ENCODE results near the gene RPL13A. TPM values are rescaled to one million over a fixed set of nuclear protein-coding genes. Genes with fewer than 3 reads are reported as not detected.

Gene RPL13A
- total and polyA plus RNA-seq, 2 donors (not counting 3 experiments of a cell fraction or from before 2014, with no cell fraction given): 2,291 to 4,148 TPM

DNA sequence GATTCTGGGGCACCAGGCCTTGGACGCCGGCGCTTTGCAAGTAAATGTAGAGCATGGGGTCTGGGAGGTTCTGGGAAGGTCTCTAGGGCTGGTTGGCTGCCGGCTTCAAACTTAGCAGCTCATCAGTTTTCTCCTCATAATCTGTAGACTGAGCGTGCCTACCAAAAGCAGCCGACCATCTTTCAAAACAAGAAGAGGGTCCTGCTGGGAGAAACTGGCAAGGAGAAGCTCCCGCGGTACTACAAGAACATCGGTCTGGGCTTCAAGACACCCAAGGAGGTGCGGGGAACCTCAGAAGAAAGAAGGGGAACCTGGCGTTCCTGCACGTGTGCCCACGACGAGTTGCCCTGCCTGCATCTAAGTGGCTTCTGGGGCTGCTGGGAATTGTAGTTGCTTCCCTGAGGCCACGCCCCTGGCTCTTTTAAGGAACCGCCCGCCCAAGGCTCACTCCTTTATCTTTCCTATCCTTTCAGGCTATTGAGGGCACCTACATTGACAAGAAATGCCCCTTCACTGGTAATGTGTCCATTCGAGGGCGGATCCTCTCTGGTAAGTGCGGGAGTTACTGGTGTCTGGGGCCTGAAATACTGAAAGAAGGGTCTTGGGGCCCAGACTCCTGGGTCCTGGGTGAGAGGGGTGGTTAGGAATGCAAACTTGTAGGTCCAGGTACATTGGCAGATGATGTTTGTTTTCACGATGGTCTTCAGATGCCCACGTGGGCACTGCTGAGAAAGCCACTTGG is 9.8 kb downstream of the RPL13A start:
- peak; percentile 66 for TF ChIP-seq MYC (IDR thresholded peaks at IDR 0.05; ENCODE audit: low read depth, low read length)
- TF ChIP-seq, protein P1, sequence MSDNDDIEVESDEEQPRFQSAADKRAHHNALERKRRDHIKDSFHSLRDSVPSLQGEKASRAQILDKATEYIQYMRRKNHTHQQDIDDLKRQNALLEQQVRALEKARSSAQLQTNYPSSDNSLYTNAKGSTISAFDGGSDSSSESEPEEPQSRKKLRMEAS (IDR thresholded peaks at IDR 0.05; ENCODE audit: insufficient read depth, insufficient read length): peak; percentile 48
- no peak for TF ChIP-seq FOS (IDR thresholded peaks at IDR 0.05; ENCODE audit: borderline replicate concordance, insufficient read depth, low read length)
- intact Hi-C loops (cut with micrococcal nuclease): loop anchor here (2.0 to 5.0 kb wide), 2 partner anchors 144 to 310 kb away; partner anchors contain the start of gene RRAS

DNA sequence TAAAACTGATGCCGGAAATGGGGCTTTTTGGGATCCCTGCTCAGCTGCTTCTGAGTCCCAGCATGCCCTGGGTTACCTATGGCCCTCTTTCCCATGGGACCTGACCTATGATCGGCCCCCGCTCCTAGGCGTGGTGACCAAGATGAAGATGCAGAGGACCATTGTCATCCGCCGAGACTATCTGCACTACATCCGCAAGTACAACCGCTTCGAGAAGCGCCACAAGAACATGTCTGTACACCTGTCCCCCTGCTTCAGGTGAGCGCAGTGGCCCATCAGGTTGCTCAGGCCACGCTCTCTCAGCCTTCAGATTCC is 10.3 kb downstream of the RPL13A start:
- peaks cover 3% of the 10 kb centered on the region for H4K20me1 ChIP-seq (replicated peaks; ENCODE audit: control insufficient read depth, extremely low read depth, insufficient read depth, low read length)
- H3K9me3 ChIP-seq (replicated peaks; ENCODE audit: control insufficient read depth, insufficient read depth, low read length): no peaks in the 10 kb centered on the region
- CTCF ChIA-PET: no interaction called here
- peak overlapping the region; percentile 100 for H3K9ac ChIP-seq (replicated peaks; ENCODE audit: extremely low read depth, insufficient read depth, low read length)
- no TSS peak for BruUV-seq (replicated peaks)
- peaks cover 29% of the 10 kb centered on the region for H3K79me2 ChIP-seq (ENCODE audit: control insufficient read depth, insufficient read depth, low read length)
- no peaks in the 10 kb centered on the region for H3K9me1 ChIP-seq (replicated peaks; ENCODE audit: control insufficient read depth, extremely low read depth, insufficient read depth, low read length)
- H3K4me1 ChIP-seq (ENCODE audit: control insufficient read depth, extremely low read depth, insufficient read depth, low read length): peaks cover 36% of the 10 kb centered on the region
- peaks cover 10 to 24% of the 10 kb centered on the region in 2 experiments for H3K36me3 ChIP-seq (ENCODE audit: control insufficient read depth in 2 of 2, extremely low read depth in 1 of 2, insufficient read depth in 2 of 2, low read length in 2 of 2)
- no peaks in the 10 kb centered on the region for H3K27me3 ChIP-seq (ENCODE audit: control insufficient read depth in 2 of 2, insufficient read depth in 2 of 2, low read length in 2 of 2)
- H3K4me2 ChIP-seq (ENCODE audit: insufficient read depth, low read length): peak overlapping the region; percentile 90
- TF ChIP-seq, protein P2, sequence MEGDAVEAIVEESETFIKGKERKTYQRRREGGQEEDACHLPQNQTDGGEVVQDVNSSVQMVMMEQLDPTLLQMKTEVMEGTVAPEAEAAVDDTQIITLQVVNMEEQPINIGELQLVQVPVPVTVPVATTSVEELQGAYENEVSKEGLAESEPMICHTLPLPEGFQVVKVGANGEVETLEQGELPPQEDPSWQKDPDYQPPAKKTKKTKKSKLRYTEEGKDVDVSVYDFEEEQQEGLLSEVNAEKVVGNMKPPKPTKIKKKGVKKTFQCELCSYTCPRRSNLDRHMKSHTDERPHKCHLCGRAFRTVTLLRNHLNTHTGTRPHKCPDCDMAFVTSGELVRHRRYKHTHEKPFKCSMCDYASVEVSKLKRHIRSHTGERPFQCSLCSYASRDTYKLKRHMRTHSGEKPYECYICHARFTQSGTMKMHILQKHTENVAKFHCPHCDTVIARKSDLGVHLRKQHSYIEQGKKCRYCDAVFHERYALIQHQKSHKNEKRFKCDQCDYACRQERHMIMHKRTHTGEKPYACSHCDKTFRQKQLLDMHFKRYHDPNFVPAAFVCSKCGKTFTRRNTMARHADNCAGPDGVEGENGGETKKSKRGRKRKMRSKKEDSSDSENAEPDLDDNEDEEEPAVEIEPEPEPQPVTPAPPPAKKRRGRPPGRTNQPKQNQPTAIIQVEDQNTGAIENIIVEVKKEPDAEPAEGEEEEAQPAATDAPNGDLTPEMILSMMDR (IDR thresholded peaks at IDR 0.05; ENCODE audit: extremely low read depth in 1 of 2, insufficient read depth in 1 of 2, low read depth in 1 of 2, low read length in 2 of 2): no peak
- TF ChIP-seq, protein P1 (IDR thresholded peaks at IDR 0.05; ENCODE audit: insufficient read depth, insufficient read length): no peak
- TF ChIP-seq GATA2 (IDR thresholded peaks at IDR 0.05; ENCODE audit: insufficient read depth, insufficient read length, low read depth, low read length) (no peak), POLR2A (IDR thresholded peaks at IDR 0.05; ENCODE audit: low read depth, low read length) (peak; percentile 9), POLR2AphosphoS5 (IDR thresholded peaks at IDR 0.05; ENCODE audit: insufficient read depth, low read depth, low read length) (no peak), JUN (IDR thresholded peaks at IDR 0.05; ENCODE audit: borderline replicate concordance, insufficient read depth, insufficient read length, low read depth) (no peak), MYC (IDR thresholded peaks at IDR 0.05; ENCODE audit: low read depth, low read length) (no peak)
- intact Hi-C loops (cut with micrococcal nuclease): loop anchor here (2.0 to 5.0 kb wide), 2 partner anchors 143 to 310 kb away; partner anchors contain the start of gene RRAS
- FAIRE-seq (no peak), DNase-seq (ENCODE audit: low read depth, low spot score) (no peak)
- no peak overlapping the region for H3K27ac ChIP-seq (ENCODE audit: insufficient read depth, low read depth, low read length)
- H3K4me3 ChIP-seq (replicated peaks in 1 of 3; ENCODE audit: insufficient read depth in 1 of 3, low read depth in 1 of 3, low read length in 3 of 3): peak overlapping the region in 1 of 3 experiments; percentile 100
- dilution Hi-C loops (cut with MboI; ENCODE audit: extremely low pct_ligation_motif_present, low sequenced_read_pairs): no loop called here
- H2AFZ ChIP-seq (ENCODE audit: low read depth, low read length): no peak overlapping the region
- POLR2A ChIA-PET: no interaction called here

More for the DNA sequence above, 9.8 kb downstream of the RPL13A start:
- CTCF ChIA-PET: interaction anchor here (0.9 to 1.7 kb wide), 3 partner anchors 10 to 50 kb away, joined by 3 to 8 read pairs (median 4); no protein-coding TSS in a partner anchor
- DNase-seq (ENCODE audit: low read depth, low spot score): peak; percentile 49
- no peaks in the 10 kb centered on the region for H3K9me3 ChIP-seq (replicated peaks; ENCODE audit: control insufficient read depth, insufficient read depth, low read length)
- H4K20me1 ChIP-seq (replicated peaks; ENCODE audit: control insufficient read depth, extremely low read depth, insufficient read depth, low read length): peaks cover 3% of the 10 kb centered on the region
- no peaks in the 10 kb centered on the region for H3K9me1 ChIP-seq (replicated peaks; ENCODE audit: control insufficient read depth, extremely low read depth, insufficient read depth, low read length)
- dilution Hi-C loops (cut with MboI; ENCODE audit: extremely low pct_ligation_motif_present, low sequenced_read_pairs): no loop called here
- TSS peak; percentile 89 for BruUV-seq (replicated peaks)
- H3K27ac ChIP-seq (ENCODE audit: insufficient read depth, low read depth, low read length): peak overlapping the region; percentile 91
- H3K4me1 ChIP-seq (ENCODE audit: control insufficient read depth, extremely low read depth, insufficient read depth, low read length): peaks cover 36% of the 10 kb centered on the region
- H3K4me3 ChIP-seq (replicated peaks in 1 of 3; ENCODE audit: insufficient read depth in 1 of 3, low read depth in 1 of 3, low read length in 3 of 3): peak overlapping the region; percentile 85 to 100 (median 97)
- peak overlapping the region; percentile 100 for H3K9ac ChIP-seq (replicated peaks; ENCODE audit: extremely low read depth, insufficient read depth, low read length)
- peak; percentile 93 for FAIRE-seq
- H3K36me3 ChIP-seq (ENCODE audit: control insufficient read depth in 2 of 2, extremely low read depth in 1 of 2, insufficient read depth in 2 of 2, low read length in 2 of 2): peaks cover 15 to 30% of the 10 kb centered on the region in 2 experiments
- POLR2A ChIA-PET: interaction anchor here (3.1 kb wide), 1 partner anchor 83 kb away, joined by 9 read pairs; the partner anchor contains the start of genes NOSIP and PRRG2
- no peak overlapping the region for H2AFZ ChIP-seq (ENCODE audit: low read depth, low read length)
- H3K79me2 ChIP-seq (ENCODE audit: control insufficient read depth, insufficient read depth, low read length): peaks cover 29% of the 10 kb centered on the region
- H3K4me2 ChIP-seq (ENCODE audit: insufficient read depth, low read length): peak overlapping the region; percentile 90
- no peaks in the 10 kb centered on the region for H3K27me3 ChIP-seq (ENCODE audit: control insufficient read depth in 2 of 2, insufficient read depth in 2 of 2, low read length in 2 of 2)
